Measurements from ENCODE around the gene BCAS3.
"Not testable (repeated sequence)": the region's sequence is repeated elsewhere in the genome, so short reads cannot be mapped to it uniquely, and the experiment has no call there.

Gene BCAS3

GRCh38 chr17:60952747-60953146, 275.1 kb downstream of the BCAS3 start:
- DNase-seq, result no peak

GRCh38 chr17:60959011-60959410, 281.4 kb downstream of the BCAS3 start:
- DNase-seq, result no peak

GRCh38 chr17:60959696-60960095, 282.0 kb downstream of the BCAS3 start:
- no peak for DNase-seq

DNA sequence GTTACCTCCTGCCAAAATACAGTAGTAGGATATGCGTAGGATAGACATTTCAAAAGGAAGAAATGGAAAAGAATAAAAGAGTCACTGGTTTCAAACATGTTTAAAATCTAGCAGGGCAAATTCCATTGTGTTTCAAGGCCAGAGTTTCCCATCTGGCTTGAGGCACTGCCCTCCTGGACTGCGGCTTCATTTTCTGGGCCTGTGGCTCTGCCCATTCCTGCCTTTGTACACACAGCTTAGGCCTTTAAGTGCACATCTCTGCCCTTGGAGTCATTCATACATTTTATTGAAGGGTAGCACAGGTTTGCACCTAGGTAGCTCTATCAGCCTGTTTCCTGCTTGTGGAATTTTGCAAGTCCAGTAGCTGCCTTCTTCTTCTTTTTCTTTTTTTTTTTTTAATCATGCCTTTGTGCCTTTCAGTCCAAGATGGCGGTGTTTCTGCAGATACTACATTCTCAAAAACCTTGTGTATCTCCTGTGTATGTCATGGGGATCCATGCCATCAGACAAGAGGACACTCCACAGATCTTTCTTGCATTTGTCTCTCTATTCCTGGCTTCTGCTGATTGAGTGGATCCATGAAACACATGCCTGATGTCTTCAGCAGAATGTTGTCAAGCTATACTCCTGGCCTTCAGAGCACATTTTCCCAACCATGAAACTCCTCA, 282.9 kb downstream of the BCAS3 start:
- DNase-seq, result no peak

- no peak for DNase-seq
These were observed 286.5 kb downstream of the BCAS3 start for GRCh38 chr17:60964160-60964559.

DNA sequence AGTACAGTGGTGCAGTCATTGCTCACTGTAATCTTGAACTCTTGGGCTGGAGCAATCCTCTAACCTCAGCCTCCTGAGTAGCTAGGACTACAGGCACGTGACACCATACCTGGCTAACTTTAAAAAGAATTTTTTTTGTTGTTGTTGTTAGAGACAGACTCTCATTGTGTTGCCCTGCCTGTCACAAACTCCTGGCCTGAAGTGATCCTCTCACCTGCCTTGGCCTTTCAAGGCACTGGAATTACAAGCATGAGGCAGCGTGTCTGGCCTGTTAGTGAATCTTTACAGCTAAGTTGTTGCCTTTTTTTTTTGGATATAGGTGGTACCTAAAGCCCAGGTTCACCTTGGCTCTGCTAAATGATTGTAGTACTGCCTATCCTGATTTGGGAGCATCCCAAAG, 290.6 kb downstream of the BCAS3 start:
- DNase-seq, result no peak

DNA sequence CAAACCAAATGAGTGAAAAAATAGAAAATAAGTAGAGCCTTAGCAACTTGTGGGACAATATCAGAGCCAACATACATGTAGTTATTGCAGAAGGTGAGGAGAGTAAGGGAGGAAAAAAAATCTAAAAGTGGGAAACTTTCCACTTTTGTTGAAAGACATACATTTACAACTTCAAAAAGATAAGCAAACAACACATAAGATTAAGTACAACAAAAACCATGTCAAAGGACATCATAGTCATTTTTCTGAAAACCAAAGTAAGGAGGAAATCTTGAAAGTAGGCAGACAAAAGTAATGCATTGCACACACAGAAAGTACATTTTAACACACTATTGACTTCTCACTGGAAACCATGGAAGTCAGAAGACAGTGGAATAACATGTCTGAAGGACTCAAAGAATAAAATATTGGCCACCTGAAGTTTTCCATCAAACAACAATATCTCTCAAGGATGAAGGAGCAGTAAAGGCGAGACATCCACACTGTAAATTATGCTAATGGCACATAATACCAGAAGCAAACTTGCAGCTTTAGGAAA, 291.9 kb downstream of the BCAS3 start:
- no peak for DNase-seq

DNA sequence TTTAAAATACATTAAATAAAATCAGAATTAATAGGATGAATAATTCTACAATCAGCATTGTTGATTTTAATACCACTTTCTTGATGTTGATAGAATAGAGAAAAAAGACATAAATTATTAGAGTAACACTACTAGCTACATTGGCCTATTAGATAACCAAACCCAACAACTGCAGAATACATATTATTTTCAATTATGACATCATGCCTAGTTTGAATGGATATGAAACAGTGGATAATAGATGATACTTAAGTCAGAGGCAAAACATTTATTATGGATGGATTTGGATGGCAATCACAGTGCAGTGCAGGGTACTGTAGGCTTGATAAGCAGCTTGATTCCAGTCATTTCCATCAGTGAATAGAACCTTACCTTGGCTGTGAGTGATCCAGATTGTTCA, 293.1 kb downstream of the BCAS3 start:
- DNase-seq, result no peak

GRCh38 chr17:60971515-60972369, 294.1 kb downstream of the BCAS3 start:
- peak; percentile 8 for DNase-seq

GRCh38 chr17:60976861-60977260, 299.2 kb downstream of the BCAS3 start:
- DNase-seq, result not testable (repeated sequence)

DNA sequence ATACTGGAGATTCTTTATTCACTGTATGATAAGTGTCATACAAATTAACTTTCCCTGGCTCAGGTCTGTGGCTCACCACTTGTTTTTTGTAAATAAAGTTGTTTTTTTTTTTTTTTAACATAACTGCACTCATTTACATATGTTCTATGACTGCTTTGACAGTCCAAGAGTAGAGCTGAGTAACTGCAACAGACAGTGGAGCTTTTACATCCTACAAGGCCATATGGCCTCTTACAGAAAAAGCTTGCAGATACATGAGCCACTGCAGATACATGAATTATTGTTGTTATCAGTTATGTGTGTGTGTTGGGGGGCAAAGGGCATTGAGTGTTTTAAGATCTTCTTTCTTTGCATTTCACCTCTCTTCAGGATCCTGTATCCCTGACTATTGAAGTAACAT, 311.7 kb downstream of the BCAS3 start:
- no peak for DNase-seq

DNA sequence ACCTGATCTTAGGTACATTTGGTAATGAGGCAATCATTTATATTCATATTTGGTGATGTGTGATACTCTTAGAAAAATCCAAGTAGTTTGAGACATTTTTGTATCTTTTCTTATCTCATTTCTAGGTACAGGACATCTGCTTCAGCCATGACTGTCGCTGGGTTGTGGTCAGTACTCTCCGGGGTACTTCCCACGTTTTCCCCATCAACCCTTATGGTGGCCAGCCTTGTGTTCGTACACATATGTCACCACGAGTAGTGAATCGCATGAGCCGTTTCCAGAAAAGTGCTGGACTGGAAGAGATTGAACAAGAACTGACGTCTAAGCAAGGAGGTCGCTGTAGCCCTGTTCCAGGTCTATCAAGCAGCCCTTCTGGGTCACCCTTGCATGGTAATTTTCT, 312.2 kb downstream of the BCAS3 start:
- no peak for DNase-seq

- DNase-seq, result no peak
These were observed 315.8 kb downstream of the BCAS3 start for GRCh38 chr17:60993497-60993896.

DNA sequence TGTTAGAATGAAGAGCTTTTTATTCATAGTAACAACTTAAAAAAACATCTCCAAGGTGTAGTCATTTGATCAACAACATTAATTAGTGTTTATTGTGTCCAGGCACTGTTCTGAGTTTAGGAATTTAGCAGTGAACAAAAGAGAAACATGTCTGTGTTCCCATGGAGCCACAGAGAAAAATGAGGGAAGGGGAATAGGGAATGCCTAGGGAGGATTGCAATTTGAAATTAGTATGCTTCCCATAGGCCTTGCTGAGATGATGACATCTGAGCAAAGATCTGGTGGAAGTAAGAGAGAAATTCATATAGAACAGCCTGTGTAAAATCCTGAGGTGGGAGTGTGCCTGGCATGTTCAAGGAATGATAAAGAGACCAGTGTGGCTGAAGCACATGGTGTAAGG, 318.0 kb downstream of the BCAS3 start:
- DNase-seq, result no peak

DNA sequence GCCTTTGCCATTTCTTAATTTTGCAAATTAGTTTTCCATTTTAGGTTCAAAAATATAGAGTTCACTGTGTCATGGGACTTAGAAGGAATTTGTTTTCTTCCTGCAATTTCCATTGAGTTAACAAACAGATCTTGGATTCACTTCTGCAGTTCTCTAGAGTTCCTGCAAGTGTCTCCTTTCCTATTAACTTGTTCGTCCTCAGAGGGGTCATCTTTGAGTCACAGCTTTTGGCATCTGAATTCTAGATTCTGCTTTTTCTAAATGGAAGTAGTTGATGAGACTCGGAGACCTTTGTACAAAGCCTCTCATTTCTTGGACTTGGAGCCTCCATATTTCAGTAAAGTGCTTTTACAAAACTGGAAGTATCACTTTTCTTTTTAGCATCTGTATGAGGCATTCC, 323.3 kb downstream of the BCAS3 start:
- no peak for DNase-seq

- DNase-seq, result peak; percentile 28
These were observed 324.7 kb downstream of the BCAS3 start for GRCh38 chr17:61002316-61002736.

GRCh38 chr17:61005358-61005757, 327.7 kb downstream of the BCAS3 start:
- no peak for DNase-seq

DNA sequence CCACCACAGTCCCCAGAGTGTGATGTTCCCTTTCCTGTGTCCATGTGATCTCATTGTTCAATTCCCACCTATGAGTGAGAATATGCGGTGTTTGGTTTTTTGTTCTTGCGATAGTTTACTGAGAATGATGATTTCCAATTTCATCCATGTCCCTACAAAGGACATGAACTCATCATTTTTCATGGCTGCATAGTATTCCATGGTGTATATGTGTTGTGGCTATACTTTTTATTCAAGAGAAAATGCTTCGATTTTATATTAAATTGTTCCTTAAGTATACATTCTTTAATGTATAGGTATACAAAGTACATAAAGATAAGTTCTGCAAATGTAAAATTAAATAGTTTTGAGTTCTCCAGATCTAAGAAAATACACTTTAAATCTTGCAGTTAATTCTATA, 328.3 kb downstream of the BCAS3 start:
- DNase-seq, result not testable (repeated sequence)

DNA sequence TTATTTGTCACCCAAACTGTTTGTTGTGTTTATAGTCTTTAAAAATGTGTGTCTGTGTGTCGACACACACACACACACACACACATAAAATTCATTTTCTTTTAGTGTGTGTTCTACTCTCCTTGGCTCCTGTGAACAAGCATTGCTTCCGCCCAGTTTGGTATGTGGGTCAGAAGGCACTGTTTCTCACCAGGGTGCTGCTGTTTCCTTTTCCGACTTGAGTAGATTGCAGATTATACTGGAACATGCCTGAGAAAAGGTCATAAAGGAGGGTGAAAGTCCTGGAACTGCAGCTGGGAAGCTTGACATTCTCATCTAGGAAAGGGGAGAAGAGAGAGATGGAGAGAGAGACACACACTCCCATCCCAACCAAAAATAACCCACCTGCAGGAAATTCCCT, 330.3 kb downstream of the BCAS3 start:
- no peak for DNase-seq

- DNase-seq, result no peak
These were observed 332.0 kb downstream of the BCAS3 start for GRCh38 chr17:61009663-61010062.

DNA sequence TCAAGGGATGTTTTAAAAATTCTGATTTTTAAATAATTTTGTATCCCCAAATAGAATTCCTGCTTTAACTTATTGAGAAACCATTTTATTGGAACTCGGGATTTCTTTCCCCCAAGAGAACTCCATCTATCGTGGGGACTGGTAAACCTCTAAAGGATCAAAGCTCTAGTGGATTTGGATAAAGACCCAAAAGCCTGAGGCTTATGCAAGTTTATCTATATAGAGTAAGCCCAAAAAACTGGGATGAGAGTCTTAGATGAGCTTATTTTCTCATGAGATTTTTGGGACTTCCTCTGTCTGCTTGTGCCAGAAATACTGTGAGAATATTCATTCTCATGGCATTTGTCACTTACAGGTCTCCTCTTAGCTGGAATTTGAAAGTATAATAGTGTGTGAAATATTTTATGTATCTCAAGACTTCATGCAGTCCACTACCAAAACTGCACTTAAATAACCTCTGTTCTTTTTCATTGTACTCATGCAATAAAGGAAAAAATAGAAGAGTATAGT, 333.1 kb downstream of the BCAS3 start:
- no peak for DNase-seq

DNA sequence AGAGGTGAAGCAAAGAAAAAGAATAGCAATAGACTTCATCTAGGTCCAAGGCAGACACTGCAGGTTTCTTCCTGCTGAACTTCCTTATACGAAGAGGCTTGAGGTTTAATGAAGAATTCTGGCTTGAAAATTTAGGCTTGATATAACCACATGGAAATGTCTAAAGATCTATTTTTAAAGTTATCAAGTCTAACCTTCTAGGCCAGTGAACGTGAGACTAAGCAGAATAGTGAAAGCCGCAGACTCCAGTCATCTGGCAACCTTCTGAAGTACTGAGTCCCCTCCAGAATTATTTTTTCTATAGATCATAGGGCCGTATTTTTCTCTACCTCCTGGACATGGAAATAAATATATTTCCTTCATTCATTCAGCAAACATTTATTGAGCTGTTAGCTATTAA, 333.6 kb downstream of the BCAS3 start:
- DNase-seq, result no peak

DNA sequence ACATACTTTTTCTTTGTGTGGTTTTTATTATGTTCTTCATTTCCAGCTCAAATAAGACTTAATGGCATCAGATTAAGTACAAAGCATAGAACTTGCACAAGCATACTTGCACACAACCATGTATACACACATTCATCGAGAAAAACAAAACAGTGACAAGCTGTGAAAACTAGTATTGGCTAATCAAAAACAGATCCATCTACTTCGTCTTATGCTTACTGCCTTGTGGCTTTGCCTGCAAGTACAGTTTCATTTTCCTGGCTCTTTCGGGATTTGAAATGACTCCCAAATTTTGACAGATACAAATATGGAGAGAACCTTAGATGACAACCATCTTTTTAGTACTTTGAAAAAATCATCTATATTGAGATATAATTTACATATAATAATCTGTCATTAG, 338.3 kb downstream of the BCAS3 start:
- no peak for DNase-seq

All from NCI-H345 (cell line).